ENCODE measurements around the gene MTNR1A. TPM values are rescaled to one million over a fixed set of nuclear protein-coding genes. Genes with fewer than 3 reads are reported as not detected.

MTNR1A gene
- total RNA-seq, 1 donor from 2014 or later, result not detected

DNA sequence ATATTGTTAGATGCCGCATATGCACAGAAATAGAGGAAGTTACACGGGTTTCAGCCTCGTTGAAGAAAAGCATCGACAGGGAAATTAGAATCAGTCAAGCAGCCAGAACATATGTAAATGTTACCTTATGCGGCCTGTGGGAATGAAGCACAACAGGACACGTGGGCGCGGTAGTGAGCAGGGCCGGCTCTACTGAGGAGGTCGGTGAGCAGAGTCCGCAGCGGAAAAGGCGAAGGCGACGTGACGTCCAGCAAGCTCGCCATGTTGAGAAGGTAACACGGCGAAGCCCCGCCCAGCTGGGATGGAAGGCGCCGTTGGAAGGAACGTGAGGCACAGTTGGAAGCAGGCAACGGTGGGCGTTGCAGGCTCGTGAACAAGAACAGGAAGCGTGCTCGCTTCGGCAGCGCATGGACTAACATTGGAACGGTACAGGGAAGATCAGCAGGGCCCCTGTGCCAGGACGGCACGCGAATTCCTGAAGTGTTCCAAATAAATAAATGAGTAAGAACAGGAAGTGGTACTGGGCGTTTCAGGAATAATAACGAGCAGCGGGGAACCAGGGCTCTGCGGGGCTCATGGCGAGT lies 54.6 kb downstream of the MTNR1A start:
- no peaks in the 10 kb centered on the region for H3K36me3 ChIP-seq (ENCODE audit: control insufficient read depth, insufficient read depth, low read length)
- no peaks in the 10 kb centered on the region for H3K27me3 ChIP-seq (ENCODE audit: control insufficient read depth, insufficient read depth, low read length)
- TF ChIP-seq, protein P1, sequence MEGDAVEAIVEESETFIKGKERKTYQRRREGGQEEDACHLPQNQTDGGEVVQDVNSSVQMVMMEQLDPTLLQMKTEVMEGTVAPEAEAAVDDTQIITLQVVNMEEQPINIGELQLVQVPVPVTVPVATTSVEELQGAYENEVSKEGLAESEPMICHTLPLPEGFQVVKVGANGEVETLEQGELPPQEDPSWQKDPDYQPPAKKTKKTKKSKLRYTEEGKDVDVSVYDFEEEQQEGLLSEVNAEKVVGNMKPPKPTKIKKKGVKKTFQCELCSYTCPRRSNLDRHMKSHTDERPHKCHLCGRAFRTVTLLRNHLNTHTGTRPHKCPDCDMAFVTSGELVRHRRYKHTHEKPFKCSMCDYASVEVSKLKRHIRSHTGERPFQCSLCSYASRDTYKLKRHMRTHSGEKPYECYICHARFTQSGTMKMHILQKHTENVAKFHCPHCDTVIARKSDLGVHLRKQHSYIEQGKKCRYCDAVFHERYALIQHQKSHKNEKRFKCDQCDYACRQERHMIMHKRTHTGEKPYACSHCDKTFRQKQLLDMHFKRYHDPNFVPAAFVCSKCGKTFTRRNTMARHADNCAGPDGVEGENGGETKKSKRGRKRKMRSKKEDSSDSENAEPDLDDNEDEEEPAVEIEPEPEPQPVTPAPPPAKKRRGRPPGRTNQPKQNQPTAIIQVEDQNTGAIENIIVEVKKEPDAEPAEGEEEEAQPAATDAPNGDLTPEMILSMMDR (IDR thresholded peaks at IDR 0.05; ENCODE audit: insufficient read depth, low read length, poor library complexity, severe bottlenecking), result no peak
- no peak overlapping the region for H3K4me3 ChIP-seq (ENCODE audit: low read depth, low read length)
- DNase-seq (ENCODE audit: low read depth), result no peak

DNA sequence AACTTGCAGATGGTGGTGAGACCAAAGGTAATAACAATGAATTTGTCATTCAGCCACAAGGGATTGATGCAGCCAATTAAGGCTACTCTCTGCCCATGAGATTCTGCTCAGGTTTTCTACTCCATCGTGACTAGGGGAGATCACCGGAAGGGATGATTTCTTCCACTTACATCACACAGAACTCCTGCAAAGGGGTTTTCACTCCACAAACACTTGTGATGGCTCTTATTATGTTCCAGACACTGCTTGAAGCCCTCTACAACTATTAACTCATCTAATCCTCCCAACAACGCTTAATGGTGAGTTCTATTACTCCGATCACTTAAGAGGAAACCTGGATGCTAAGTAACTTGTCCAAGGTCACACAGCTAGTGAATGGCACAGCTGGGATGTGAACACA lies 55.9 kb downstream of the MTNR1A start:
- TF ChIP-seq, protein P1 (IDR thresholded peaks at IDR 0.05; ENCODE audit: insufficient read depth, low read length, poor library complexity, severe bottlenecking), result no peak
- Histone ChIP-seq H3K36me3 (ENCODE audit: control insufficient read depth, insufficient read depth, low read length) (no peaks in the 10 kb centered on the region), H3K27me3 (ENCODE audit: control insufficient read depth, insufficient read depth, low read length) (no peaks in the 10 kb centered on the region), H3K4me3 (ENCODE audit: low read depth, low read length) (no peak overlapping the region)
- DNase-seq (ENCODE audit: low read depth), result no peak

DNA sequence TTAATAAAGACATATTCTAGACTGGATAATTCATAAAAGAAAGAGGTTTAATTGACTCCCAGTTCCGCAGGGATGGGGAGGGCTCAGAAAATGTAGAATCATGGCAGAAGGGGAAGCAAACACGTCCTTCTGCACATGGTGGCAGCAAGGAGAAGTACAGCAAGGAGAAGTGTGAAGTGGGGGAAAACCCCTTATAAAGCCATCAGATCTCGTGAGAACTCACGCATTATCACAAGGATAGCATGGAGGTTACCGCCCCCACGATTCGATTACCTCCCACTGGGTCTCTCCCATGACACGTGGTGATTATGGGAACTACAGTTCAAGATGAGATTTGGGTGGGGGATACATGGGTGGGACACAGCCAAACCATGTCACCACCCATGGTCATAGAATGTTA lies 58.3 kb downstream of the MTNR1A start:
- H3K27me3 ChIP-seq (ENCODE audit: control insufficient read depth, insufficient read depth, low read length), result no peaks in the 10 kb centered on the region
- H3K4me3 ChIP-seq (ENCODE audit: low read depth, low read length), result no peak overlapping the region
- TF ChIP-seq, protein P1 (IDR thresholded peaks at IDR 0.05; ENCODE audit: insufficient read depth, low read length, poor library complexity, severe bottlenecking), result no peak
- DNase-seq (ENCODE audit: low read depth), result no peak
- H3K36me3 ChIP-seq (ENCODE audit: control insufficient read depth, insufficient read depth, low read length), result no peaks in the 10 kb centered on the region

DNA sequence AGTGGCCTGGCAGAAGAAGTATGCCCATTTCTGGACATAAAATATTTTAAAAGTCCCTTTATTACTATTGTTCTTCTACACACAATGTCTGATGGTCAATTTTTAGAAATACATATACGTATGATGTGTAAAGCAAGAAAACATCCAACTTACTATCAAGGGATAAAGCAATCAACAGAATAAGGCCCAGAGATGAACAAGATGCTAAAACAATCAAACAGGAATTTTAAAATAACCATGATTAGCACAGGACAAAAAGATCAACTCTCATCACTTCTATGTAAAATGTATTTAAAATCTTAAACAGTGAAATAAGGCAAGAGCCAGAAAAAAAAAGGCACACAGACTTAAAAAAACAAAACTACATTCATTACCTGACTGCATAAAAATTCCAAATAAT lies 60.9 kb downstream of the MTNR1A start:
- Histone ChIP-seq H3K36me3 (ENCODE audit: control insufficient read depth, insufficient read depth, low read length) (no peaks in the 10 kb centered on the region), H3K27me3 (ENCODE audit: control insufficient read depth, insufficient read depth, low read length) (no peaks in the 10 kb centered on the region), H3K4me3 (ENCODE audit: low read depth, low read length) (no peak overlapping the region)
- TF ChIP-seq, protein P1 (IDR thresholded peaks at IDR 0.05; ENCODE audit: insufficient read depth, low read length, poor library complexity, severe bottlenecking), result no peak
- DNase-seq (ENCODE audit: low read depth), result no peak

DNA sequence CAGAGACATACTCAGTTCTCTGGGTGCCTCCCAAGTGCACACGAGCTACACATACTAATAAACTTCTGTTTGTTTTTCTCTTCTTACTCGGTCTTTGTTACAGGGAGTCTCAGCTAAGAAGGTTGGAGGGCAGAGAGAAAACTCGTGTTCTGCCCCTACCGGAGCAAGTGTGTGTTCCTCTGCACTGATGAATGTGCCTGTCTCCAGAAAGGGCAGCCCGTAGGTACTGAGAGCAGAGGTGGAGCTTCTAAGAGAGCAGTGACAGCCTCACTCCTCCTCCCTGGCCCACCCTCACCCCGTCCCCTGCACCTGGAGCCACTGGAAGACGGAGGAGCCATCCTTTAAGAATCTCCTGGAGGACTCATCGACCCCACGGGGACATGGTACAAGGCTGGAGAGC lies 67.6 kb downstream of the MTNR1A start:
- no peak for DNase-seq (ENCODE audit: low read depth)
- H3K4me3 ChIP-seq (ENCODE audit: low read depth, low read length), result no peak overlapping the region
- H3K27me3 ChIP-seq (ENCODE audit: control insufficient read depth, insufficient read depth, low read length), result peaks cover 2% of the 10 kb centered on the region
- TF ChIP-seq, protein P1 (IDR thresholded peaks at IDR 0.05; ENCODE audit: insufficient read depth, low read length, poor library complexity, severe bottlenecking), result no peak
- H3K36me3 ChIP-seq (ENCODE audit: control insufficient read depth, insufficient read depth, low read length), result no peaks in the 10 kb centered on the region

DNA sequence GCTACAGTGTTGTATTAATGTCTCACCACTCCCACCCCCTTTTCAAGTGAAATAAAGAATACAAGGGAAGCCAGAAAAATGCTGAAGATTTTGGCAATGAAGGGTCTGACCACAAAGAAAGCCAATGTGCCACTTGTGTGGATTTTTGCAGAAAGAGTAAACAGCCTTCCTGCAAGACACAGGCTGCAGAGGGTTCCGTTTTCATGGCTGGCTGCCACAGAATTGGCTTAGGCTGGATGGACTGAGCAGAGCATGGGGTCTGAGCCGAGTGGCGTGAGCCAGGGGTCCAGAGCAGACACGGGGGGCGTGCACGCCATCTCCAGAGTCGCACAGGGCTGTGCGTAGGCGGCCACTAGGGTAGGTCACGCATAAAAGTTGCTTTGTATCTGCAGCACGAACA lies 69.2 kb downstream of the MTNR1A start:
- Histone ChIP-seq H3K4me3 (ENCODE audit: low read depth, low read length) (no peak overlapping the region), H3K27me3 (ENCODE audit: control insufficient read depth, insufficient read depth, low read length) (peaks cover 2% of the 10 kb centered on the region), H3K36me3 (ENCODE audit: control insufficient read depth, insufficient read depth, low read length) (no peaks in the 10 kb centered on the region)
- DNase-seq (ENCODE audit: low read depth), result no peak
- TF ChIP-seq, protein P1 (IDR thresholded peaks at IDR 0.05; ENCODE audit: insufficient read depth, low read length, poor library complexity, severe bottlenecking), result no peak
